Jurkat, Clone E6-1 (cell line): ENCODE results near the gene LMF1.
A peak's percentile ranks its signal among the peaks of the same experiment; 100 is the strongest.

ENCODE experiments used
- DNase-seq: peaks from one replicate; pipeline ENCODE4 v3.0.0-alpha.2; 2011; ENCODE audit warnings: low read depth, low spot score
- H3K4me3 ChIP-seq: 2 replicates; pipeline ENCODE4 v1.5.1; 2011; ENCODE audit warnings: mild to moderate bottlenecking, low read length, control low read depth, moderate library complexity

LMF1 gene

DNA sequence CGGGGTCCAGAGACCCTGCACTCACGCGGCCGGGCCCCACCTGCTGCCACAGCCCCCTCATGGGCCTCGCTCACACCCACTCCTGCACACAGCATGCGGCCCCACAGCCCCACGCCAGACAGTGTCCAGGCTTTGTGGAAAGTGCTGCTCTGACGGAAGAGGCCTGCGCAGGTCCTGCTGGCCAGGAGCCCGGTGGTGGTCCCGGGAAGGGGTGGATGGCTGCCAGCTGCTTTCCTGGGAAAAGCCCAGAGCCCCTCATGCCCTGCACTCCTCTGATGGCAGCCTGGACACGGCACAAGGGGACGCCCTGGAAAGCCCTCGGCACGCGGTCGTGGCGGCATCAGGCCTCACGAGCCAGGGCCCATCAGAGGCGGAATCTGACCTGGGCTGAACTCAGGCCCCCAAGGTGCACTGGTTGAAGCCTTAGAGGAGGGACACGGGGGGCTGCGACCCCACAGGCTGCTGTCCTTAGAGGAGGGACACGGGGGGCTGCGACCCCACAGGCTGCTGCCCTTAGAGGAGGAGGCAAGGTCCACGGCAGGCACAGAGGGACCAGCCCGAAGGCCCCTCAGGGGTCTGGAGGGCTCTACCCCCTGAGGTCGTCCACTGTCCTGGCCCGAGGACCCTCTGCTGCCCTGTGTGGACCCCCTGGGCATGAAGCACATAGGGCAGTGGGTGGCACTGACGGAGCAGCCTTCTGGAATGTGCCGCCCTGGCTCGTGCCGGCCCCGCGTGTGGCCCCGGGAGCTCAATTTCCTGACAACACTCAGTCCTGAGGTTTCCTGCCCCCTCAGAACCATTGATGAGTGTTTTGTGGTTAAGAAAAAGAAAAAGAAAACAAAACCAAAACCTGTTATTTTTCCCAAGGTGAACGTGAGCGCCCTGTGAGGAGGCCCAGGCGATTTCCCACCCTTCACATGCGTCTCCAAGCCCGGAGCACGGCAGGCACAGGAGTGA lies 32.9 kb upstream of the LMF1 start:
- H3K4me3 ChIP-seq: no peak overlapping the region
- no peak for DNase-seq

DNA sequence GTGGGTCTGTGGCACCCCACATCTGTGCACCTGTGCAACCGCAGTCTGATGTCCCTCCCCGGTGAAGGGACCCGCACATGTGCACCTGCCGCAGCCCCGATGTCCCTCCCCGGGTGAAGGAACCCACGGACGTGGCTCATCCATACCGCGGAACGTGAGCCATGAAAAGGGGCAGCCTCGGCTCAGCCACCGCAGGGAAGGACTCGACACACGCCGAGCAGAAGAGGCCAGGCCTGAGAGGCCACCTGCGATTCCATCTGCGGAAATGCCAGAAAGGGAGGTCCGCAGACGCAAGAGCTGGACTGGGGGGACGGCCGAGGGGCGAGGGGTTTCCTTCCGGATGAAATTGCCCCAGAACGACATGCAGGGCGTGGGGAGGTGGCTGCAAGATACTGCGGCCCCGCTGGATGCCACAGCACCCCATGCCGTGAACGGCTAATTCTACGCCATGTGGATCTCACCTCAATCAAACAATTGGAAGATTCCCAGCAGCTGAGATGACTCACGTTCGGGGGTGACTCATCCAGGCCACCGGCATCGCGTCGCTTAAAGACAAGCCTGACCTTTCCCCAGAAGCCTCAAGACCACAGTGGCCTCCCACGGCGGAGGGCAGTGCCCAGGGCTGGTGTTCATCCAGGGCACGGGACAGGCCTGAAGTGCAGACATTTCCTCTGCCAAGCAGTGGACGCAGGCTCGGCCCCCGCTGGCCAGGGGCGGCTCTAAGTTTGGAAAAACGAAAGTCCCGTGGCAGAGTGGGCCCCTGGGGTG lies 31.8 kb upstream of the LMF1 start:
- H3K4me3 ChIP-seq: no peak overlapping the region
- no peak for DNase-seq

DNA sequence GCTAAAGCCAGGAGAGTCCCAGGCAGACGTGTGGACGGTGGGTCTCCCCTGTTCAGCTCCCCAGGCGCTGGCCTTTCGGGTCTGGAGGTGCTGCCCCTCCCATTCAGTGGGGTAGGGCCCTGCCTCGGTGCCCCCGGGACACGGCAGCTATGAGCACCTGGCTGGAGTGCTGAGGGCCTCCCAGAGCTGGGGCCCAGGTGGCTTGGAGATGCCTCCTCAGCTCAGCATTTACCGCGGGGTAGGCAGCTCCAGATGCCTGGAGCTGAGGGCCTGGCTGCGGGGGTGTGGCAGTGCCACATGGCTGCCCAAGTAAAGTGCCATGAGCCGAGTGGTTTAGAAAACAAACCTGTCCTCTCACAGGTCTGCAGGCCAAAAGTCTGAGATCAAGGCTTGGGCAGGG lies 30.3 kb upstream of the LMF1 start:
- no peak overlapping the region for H3K4me3 ChIP-seq
- DNase-seq: no peak

DNA sequence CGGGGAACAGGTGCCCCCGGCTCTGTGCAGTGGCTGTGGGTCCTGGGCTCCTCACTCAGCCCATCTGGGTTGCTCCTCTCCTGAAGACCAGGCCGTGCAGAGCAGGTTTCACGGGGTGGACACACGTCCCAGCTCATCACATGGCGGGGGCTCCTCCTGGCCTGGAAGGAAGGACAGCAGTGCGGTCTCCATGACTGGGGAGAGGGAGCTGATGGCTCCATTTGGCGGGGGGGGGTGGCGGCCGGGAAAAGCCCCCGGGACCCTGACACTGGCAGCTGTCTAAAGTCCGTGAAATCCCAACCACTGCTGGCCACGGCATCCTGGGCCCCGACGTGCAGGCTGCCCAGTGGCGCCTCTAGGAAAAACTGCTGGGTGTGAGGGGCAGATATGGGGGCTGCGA lies 29.8 kb upstream of the LMF1 start:
- DNase-seq: no peak
- H3K4me3 ChIP-seq: no peak overlapping the region

DNA sequence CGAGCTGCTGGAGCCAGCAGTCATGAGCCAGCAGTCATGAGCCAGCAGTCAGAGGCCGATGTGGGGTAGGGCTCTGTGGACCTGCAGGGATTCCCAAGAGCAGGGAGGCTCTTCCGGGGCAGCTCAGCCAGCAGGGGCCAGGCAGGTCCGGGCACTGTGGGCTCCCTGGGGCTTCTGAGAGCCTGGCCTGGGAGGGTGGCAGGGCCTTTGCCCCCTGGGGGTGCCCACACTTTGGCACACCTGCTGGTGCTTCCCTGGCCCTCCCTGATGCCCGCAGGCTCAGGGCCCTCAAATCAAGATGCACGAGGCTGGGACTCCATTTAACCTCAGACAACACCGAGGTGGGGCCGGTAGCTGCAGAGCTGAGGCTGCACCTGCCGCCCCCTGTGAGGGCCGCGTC lies 28.9 kb upstream of the LMF1 start:
- H3K4me3 ChIP-seq: no peak overlapping the region
- no peak for DNase-seq

DNA sequence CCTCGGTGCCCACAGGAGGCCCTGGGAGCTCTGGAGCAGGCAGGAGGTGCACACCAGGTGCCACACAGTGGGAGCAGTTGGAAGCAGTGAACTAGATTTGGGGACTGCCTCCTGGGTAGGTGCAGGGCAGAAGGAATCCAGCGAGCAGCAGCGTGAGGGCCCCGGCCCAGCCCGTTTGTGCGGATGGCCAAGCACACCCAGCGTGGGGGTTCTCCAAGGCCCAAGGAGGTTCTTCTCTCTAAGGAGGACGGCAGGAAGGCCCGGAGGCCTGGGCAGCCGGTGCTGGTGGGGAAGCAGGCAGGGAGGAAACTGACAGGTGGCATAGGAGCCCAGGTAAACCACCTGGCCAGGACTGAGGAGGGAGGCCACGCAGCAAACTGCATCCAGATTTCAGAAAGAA lies 27.8 kb upstream of the LMF1 start:
- no peak for DNase-seq
- no peak overlapping the region for H3K4me3 ChIP-seq

DNA sequence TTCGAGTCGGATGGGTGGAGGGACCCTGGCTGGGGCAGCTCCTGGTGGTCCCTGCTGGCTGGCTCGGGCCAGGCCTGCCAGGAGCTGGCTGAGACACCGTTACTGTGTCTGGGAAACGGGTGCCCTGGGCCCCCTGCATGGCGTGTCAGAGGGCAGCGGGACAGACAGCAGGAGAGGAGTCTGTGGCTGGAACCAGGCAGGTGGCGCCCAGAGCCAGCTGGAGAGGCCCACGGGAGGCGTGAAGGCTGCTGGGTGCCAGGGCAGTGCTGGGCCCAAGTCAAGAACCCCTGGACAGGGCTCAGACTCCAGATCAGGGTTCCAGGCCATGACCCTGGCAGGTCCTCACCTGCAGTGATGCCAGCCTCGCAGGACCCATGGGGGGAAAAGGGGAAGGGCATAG lies 27.4 kb upstream of the LMF1 start:
- no peak for DNase-seq
- no peak overlapping the region for H3K4me3 ChIP-seq

DNA sequence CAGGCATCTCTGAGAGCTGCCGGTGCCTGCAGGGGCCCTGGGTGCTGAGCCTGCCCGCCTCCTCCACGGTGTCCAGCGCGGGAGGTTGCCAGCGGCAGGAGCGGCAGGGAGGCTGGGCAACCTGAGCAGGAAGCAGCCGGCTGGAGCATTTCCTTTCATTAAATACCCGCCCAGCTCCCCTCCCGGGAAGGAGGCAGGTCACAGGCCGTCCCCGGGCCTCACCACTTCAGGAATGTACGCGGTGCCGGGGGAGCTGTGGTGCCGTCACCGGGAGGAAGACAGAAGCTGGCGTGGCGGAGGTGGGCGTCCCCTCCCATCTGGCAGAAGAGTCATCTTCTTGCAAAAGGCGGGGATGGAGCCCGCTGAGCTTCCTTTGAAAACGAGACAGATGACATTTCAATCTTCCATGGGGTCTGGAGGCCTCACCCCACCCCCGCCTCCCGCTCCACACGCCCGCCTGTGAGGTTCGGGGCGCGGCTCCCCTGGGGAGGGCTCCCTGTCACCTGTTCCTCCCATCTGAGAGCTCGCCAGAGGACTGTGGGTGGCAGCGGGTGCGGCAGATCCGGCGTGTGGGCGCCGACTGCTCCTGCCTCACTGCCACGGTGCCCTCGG lies 26.8 kb upstream of the LMF1 start:
- DNase-seq: peak; percentile 12

DNA sequence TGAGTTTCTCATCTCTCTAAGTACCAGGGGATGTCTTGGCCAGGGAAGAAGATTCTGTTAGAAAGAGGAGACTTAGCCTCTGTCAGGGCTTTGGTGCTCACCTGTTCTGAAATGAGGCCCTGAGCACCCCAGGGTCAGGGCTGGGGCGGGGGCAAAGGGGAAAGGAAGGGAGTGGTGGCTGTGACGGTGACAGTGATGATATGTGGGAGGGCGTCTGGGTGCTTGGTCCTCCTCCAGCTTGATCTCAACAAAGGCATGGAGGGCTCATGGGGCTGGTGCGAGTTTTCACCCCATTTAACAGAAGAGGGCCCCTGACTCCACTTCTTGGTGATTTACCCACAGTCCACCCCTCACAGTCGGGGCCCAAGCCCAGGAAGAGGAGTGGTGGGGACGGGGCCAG lies 25.9 kb upstream of the LMF1 start:
- DNase-seq: no peak
- no peak overlapping the region for H3K4me3 ChIP-seq

More for the DNA sequence above, 26.8 kb upstream of the LMF1 start:
- no peak overlapping the region for H3K4me3 ChIP-seq

DNA sequence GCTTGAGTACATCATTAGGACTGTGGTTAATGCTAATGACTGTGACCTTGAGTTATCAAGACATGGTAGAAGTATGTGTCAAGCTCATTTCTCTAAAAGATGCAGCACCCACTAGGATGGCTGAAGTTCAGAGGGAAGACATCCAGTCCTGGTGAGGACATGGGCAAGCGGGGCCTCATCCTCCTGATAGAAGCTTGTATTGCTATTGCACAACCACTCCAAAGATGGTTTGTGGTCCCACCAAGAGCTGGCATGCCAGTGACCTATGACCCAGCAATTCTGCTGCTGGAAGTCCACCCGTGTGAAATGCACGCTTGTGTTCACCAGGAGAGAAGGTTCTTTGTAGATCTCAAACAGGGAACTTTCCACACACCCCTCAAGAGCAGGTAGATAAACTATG lies 25.0 kb upstream of the LMF1 start:
- no peak overlapping the region for H3K4me3 ChIP-seq
- no peak for DNase-seq

DNA sequence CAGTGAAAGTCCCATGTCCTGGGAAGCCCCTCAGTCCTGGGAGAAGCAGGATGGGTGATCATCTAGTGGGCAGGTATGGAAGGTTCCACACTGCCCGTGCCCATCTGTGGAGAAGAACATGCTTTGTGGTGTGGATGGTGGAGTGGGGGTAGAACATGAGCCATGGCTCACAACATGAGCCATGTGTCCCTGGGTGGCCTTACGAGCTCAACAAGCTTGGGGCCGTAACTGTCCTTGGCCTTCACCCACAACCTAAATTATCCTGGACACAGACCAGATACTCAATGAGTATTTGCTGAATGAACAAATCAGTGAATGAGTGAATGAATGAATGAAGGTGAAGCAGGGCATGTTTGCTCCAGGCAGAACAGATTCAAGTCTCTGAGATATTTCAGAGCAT lies 24.3 kb upstream of the LMF1 start:
- no peak for DNase-seq
- no peak overlapping the region for H3K4me3 ChIP-seq

DNA sequence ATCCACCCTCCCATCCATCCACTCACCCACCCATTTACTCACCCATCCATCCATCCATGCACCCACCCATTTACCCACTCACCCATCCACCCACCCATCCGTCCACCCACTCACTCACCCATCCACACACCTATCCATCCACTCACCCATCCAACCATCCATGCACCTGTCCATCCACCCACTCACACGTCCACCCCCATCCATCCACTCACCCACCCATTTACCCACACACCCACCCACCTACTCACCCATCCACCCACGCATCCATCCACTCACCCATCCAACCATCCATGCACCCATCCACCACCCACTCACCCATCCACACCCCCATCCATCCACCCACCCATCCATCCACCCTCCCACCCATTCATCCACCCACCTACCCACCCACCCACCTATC lies 22.9 kb upstream of the LMF1 start:
- DNase-seq: no peak

DNA sequence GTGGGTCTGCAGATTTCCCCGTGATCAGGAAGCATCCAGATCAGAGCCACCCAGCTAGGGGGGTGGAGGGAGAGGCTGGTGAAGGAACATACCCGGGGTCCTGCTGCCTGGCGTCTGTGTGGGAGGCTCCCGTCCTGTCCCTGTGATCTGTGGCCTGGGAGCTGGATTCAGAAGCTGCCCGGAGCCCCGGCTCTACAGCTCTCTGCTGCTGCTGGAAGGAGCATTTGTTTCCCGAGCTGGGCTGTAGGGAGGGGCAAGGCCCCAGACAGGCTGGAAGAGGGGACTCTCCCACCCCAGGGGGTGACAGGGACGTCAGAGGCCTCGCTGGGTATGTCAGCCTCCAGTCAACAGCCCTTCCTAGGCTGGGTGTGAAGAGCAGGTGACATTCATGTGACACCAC lies 21.0 kb upstream of the LMF1 start:
- H3K4me3 ChIP-seq: no peak overlapping the region
- DNase-seq: no peak

More for the DNA sequence above, 22.9 kb upstream of the LMF1 start:
- no peak overlapping the region for H3K4me3 ChIP-seq

DNA sequence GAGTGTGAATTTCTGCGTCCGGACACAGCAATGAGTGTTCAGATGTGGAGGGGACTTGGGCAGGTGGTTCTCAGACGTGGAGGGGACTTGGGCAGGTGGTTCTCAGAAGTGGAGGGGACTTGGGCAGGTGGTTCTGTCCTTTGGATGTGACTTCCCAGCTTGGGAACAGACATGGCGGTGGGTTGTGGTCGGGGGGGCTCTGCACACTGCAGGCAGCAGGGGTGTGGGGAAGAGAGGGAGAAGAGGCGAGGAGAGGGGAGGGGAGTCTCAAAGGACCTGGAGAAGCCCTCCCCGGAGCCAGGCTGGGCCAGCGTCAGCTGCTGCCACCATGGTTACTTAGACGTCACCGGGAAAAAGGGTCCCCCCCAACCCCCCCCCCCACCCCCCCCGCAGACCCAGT lies 20.6 kb upstream of the LMF1 start:
- H3K4me3 ChIP-seq: no peak overlapping the region
- DNase-seq: no peak

DNA sequence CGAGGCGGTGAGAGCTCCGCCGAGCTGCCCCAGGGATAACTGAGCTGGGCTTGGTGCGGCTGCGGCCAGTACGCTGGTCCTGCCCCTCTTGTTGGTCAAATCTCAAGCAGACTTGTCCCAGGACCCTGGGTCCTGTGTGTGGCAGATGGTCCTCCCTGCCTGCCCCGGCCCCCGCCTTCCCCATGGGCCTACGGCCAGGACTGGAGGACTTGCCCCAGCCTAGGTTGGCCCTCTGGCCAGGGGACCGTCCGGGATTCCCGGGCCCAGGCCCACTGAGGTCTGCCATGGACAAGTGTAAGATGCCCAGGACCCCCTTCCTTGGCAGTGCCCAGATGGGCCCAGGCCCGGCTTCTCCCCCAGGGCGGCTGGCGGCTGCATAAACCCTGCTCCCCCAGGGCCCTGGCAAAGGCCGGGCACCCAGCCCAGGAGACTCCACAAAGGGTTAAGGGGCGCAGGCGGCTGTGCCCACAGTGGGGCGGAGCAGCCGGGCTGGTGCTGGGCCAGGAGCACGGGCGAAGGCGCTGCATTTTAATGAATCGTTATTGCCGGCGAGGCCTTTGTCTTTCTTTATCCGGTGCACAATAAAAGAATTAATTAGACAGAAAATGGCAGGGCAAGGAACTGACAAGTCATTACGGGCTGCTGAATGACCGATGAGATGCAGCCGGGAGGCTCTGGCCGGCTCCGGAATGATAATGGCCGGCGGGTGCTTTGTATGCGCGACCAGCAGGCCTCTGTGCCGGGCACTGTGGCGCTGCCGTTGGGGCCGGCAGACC lies 19.9 kb upstream of the LMF1 start:
- no peak for DNase-seq
- no peak overlapping the region for H3K4me3 ChIP-seq

DNA sequence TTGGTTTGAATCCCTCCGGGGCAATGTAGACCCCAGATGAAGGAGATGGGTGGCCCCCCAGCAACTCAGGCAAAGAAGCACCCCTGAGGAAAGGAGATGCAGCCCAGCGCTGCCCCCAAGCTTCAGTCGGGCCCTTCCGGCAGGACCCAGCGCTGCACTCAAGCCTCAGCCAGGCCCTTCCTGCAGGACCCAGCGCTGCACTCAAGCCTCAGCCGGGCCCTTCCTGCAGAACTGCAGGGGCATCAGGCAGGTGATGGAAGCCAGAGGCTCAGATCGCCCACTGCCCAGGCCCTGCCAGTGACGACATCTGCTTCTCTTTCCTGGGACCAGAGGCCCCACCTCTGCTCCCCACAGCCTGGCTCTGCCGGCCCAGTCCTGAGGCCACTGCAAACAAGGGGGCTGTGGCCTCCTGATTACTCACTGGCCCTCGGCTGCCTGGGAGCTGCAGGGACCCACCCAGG lies 18.6 kb upstream of the LMF1 start:
- no peak overlapping the region for H3K4me3 ChIP-seq
- DNase-seq: no peak

DNA sequence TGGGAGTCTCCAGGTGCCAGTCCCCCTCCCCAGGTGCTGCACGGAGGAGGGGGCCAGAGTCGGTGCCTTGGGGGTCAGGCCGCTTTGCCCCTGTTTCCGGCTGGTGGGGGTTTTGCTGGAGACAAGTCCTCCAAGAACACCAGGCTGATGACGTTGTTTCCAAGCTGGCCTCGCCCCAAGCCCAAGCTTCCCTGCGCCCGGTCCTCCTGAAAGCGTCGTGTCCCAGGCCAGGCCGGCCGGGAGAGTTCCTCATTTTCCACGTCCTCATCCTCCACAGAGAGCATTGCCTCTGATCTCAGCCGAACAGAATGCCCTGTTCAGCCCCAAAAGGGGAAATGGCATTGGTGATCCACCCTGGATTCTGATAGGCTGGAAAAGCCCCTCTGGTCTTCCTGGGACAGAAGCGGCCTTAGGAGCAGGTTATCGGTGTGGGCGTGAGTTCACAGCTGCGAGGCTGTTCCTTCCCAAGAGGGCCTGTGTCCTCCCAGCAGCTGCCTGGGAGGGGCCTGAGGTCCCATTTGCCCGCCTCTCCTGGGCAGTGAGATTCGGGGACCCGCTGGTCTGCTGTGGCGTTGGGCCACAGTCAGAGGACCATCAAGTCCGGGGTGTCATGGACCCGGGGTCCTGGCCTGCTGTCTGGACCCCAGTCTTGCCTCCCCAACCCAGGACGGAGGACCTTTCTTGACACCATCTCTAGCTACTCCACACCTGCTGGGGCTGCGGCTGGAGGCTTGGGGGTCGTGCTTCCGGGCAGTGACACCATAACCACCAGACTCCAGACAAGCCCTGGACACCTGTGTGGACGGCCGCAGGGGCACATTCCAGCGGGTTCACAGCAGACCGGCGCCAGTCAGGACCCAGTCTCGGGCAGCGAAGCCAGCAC lies 17.9 kb upstream of the LMF1 start:
- DNase-seq: no peak
- no peak overlapping the region for H3K4me3 ChIP-seq

DNA sequence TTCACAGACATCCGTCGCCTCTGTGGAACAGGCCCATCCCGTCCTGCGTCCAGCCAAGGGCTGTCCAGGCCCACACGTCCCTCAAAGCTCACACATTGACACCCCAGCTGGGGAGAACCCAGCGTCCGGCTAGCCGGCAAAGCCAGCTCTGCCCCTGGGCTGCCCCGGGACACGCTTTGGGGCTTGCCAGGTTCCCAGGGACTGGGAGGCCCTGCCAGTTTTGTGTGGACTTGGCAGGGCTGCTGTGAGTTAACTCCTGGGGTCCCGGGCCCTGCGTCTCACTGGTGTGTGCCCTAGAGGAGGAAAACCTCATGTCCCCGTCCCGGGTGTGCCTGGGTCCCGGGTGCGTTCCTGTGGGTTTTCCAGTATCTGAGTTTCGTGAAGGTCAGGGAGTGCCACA lies 17.1 kb upstream of the LMF1 start:
- DNase-seq: no peak

More for the DNA sequence above, 17.1 kb upstream of the LMF1 start:
- H3K4me3 ChIP-seq: no peak overlapping the region
